ENCODE measurements around the gene TRIO.

TRIO gene

DNA sequence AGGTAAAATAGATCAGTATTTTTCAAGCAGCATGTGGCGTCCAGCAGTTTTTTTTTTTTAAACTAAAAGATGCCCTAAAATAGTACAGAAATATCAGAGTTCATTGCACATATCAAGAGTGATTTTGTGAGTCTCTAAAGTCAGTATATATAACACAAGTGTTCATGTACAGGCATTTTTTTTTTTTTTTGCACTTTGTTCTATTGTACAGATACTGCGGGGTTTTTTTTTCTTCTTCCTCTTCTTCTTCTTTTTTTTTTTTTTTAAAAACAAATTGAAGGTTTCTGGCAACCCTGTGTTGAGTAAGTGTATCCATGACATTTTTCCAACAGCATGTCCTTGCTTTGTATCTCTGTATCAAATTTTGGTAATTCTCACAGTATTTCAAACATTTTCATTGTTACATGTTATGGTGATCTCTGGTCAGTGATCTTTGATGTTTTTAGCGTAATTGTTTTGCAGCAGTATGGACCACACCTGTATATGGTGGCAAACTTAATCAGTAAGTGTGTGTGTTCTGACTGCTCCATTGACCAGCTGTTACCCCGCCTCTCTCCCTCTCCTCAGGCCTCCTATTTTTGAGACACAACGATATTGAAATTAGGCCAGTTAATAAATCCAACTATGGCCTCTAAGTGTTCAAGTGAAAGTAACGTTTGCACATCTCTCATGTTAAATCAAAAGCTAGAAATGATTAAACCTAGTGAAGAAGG, 76.8 kb downstream of the TRIO start:
- POLR2A ChIA-PET: no interaction called here
- no peak for DNase-seq (ENCODE audit: extremely low spot score)
- CTCF ChIA-PET: interaction anchor here (0.9 kb wide), 1 partner anchor 11 kb away, joined by 3 read pairs; no protein-coding TSS in a partner anchor
- TF ChIP-seq, protein P1, sequence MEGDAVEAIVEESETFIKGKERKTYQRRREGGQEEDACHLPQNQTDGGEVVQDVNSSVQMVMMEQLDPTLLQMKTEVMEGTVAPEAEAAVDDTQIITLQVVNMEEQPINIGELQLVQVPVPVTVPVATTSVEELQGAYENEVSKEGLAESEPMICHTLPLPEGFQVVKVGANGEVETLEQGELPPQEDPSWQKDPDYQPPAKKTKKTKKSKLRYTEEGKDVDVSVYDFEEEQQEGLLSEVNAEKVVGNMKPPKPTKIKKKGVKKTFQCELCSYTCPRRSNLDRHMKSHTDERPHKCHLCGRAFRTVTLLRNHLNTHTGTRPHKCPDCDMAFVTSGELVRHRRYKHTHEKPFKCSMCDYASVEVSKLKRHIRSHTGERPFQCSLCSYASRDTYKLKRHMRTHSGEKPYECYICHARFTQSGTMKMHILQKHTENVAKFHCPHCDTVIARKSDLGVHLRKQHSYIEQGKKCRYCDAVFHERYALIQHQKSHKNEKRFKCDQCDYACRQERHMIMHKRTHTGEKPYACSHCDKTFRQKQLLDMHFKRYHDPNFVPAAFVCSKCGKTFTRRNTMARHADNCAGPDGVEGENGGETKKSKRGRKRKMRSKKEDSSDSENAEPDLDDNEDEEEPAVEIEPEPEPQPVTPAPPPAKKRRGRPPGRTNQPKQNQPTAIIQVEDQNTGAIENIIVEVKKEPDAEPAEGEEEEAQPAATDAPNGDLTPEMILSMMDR (IDR thresholded peaks at IDR 0.05; ENCODE audit: control extremely low read depth, extremely low read depth, low read depth, missing control alignments): no peak

DNA sequence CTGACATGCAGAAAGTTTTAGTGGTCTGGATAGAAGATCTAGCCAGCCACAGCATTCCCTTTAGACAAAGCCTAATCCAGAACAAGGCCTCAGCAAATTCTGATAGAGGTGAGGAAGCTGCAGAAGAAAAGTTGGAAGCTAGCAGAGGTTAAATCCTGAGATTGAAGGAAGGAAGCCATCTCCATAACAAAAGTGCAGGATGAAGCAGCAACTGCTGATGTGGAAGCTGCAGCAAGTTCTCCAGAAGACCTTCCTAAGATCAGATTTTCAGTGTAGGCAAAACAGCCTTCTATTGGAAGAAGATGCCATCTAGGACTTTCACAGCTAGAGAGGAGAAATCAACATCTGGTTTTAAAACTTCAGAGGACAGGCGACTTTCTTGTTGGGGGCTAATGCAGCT, 77.5 kb downstream of the TRIO start:
- CTCF ChIA-PET: interaction anchor here (0.9 kb wide), 1 partner anchor 12 kb away, joined by 3 read pairs; no protein-coding TSS in a partner anchor
- no peak for DNase-seq (ENCODE audit: extremely low spot score)
- TF ChIP-seq, protein P1 (IDR thresholded peaks at IDR 0.05; ENCODE audit: control extremely low read depth, extremely low read depth, low read depth, missing control alignments): no peak
- POLR2A ChIA-PET: no interaction called here

DNA sequence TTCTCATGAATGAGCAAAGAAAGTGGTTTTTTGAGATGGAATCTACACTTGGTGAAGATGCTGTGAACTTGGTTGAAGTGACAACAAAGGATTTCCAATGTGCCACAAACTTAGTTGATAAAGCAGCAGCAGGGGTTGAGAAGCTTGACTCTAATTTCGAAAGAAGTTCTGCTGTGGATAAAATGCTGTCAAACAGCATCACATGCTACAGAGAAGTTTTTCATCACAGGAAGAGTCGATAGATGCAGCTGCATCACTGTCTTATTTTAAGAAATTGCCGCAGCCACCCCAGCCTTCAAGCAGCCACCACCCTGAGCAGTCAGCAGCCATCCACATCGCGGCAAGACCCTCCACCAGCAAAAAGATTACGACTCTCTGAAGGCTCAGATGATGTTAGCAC, 78.6 kb downstream of the TRIO start:
- ChIA-PET CTCF (interaction anchor here (0.8 to 1.6 kb wide), 4 partner anchors 9 to 113 kb away, joined by 3 to 4 read pairs (median 4); no protein-coding TSS in a partner anchor), POLR2A (no interaction called here)
- no peak for DNase-seq (ENCODE audit: extremely low spot score)
- TF ChIP-seq, protein P1 (IDR thresholded peaks at IDR 0.05; ENCODE audit: control extremely low read depth, extremely low read depth, low read depth, missing control alignments): no peak

DNA sequence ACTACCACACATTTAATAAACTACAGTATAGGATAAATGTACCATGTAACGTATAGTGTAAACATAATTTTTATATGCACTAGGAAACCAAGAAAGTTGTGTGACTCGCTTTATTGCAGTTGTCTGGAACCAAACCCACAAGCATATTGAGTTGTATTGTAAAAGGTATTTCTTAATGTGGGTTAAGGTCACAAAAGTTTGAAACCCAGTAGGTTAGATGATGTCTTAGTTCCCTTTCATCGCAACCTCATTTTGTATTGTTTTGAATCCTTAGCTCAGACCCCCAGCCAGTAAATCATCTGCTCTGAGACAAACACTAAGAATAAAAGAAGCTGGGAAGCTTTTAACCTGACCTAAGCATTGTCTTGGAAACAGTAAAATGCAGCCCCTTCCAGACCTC, 79.1 kb downstream of the TRIO start:
- CTCF ChIA-PET: interaction anchor here (0.8 to 1.6 kb wide), 5 partner anchors 10 to 114 kb away, joined by 3 to 4 read pairs (median 4); no protein-coding TSS in a partner anchor
- POLR2A ChIA-PET: no interaction called here
- TF ChIP-seq, protein P1 (IDR thresholded peaks at IDR 0.05; ENCODE audit: control extremely low read depth, extremely low read depth, low read depth, missing control alignments): no peak
- no peak for DNase-seq (ENCODE audit: extremely low spot score)

DNA sequence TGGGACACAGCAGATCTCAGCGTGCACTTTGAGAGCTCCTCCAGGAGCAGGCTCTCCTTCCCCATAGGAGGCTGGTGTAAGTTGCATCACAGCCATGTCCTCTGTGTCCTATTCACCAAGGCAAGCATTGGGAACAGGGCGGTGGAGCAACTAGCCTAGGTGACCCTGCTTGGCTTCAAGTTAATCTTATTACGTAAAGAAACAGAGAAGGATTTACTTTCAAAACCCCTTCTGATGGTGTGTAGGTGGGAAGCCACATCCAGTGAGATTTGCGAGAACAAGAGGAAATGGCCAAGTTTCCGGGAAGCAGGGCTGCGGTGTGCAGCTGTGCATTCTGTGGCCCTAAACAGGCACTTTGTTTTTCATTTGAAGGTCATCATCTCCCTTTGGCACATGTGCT, 80.2 kb downstream of the TRIO start:
- ChIA-PET CTCF (interaction anchor here (1.2 to 2.6 kb wide), 4 partner anchors 10 to 40 kb away, joined by 3 to 7 read pairs (median 4); no protein-coding TSS in a partner anchor), POLR2A (no interaction called here)
- DNase-seq (ENCODE audit: extremely low spot score): no peak
- TF ChIP-seq, protein P1 (IDR thresholded peaks at IDR 0.05; ENCODE audit: control extremely low read depth, extremely low read depth, low read depth, missing control alignments): no peak

DNA sequence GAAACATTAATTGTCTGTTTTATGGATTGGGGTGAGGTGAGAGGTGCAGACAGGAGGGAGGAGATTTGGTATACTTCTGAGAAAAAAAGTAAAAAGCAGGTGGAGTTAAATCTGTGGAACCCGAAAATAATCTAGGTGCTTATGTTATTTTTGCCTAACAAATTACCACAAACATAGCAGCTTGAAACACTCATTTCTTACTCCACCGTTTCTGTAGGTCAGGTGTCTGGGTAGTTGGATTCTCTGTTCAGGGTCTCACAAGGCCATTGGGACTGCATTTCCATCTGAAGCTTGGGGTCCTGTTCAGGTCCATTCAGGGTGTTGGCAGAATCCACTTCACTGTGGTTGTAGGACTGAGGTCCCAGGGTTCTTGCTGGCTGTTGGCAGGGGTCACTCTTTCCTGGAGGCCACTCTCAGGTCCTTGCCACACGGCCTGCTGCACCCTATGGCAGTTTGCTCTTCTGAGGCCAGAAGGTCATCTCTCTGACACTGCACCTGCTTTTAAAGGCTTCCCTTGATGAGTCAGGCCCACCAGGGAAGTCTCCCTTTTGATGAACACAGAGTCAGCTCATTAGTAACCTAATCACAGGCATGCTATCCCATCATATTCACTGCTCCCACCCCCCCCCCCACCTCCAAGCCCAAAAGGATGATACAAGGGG, 82.2 kb downstream of the TRIO start:
- no peak for DNase-seq (ENCODE audit: extremely low spot score)
- TF ChIP-seq, protein P1 (IDR thresholded peaks at IDR 0.05; ENCODE audit: control extremely low read depth, extremely low read depth, low read depth, missing control alignments): no peak
- POLR2A ChIA-PET: interaction anchor here (0.6 to 1.4 kb wide), 4 partner anchors 10 to 58 kb away, joined by 3 to 4 read pairs (median 3); no protein-coding TSS in a partner anchor
- CTCF ChIA-PET: interaction anchor here (1.2 to 2.6 kb wide), 4 partner anchors 8 to 85 kb away, joined by 3 to 7 read pairs (median 4); no protein-coding TSS in a partner anchor
